GM12801 (cell line): Measurements from ENCODE around the gene ELL2.

Experiments used
- TF ChIP-seq, protein P1 (sequence below): IDR thresholded peaks from one replicate; pipeline ENCODE4 v1.5.1; 2011; ENCODE audit warnings: control low read depth; ENCODE audit not compliant: insufficient read length; ENCODE audit errors: extremely low read depth

The ELL2 gene

DNA sequence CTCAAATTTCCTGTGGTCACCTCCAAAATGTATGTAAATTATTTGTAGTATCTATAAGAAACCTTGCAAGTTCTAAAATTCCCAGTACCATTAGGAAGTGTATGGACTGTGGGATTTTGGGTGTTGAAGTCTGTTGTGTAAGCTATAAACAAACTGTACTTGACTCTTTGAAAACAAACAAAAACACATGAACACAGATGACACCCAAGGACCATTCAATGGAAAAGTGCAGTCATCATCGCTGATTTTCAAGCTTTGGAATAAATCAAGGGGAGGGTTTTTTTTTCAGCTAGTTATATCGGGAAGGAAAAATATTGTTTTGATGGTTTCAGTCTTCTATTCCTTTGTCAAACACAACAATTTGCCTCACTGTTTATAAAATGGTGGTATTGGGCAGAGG, 49.6 kb downstream of the ELL2 start:
- TF ChIP-seq, protein P1, sequence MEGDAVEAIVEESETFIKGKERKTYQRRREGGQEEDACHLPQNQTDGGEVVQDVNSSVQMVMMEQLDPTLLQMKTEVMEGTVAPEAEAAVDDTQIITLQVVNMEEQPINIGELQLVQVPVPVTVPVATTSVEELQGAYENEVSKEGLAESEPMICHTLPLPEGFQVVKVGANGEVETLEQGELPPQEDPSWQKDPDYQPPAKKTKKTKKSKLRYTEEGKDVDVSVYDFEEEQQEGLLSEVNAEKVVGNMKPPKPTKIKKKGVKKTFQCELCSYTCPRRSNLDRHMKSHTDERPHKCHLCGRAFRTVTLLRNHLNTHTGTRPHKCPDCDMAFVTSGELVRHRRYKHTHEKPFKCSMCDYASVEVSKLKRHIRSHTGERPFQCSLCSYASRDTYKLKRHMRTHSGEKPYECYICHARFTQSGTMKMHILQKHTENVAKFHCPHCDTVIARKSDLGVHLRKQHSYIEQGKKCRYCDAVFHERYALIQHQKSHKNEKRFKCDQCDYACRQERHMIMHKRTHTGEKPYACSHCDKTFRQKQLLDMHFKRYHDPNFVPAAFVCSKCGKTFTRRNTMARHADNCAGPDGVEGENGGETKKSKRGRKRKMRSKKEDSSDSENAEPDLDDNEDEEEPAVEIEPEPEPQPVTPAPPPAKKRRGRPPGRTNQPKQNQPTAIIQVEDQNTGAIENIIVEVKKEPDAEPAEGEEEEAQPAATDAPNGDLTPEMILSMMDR = no peak

DNA sequence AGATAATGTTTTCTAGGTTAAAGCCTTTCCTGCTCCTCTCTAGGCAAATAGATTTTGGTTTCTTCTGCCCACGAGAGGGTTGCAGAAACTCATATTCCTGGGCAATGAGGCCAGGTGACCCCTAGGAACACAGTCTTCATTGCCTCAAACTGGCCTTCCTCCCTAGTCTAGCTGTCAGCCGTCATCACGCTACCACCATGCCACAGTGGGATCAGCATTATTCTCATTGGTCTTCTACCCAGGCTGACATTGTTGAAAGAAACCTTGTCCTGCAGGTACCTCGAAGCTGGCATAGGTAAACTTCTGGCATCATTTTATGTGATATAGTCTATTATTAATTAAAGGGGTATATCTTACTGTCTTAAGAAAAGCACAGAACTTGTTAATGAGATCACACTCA, 51.1 kb downstream of the ELL2 start:
- TF ChIP-seq, protein P1 = no peak

DNA sequence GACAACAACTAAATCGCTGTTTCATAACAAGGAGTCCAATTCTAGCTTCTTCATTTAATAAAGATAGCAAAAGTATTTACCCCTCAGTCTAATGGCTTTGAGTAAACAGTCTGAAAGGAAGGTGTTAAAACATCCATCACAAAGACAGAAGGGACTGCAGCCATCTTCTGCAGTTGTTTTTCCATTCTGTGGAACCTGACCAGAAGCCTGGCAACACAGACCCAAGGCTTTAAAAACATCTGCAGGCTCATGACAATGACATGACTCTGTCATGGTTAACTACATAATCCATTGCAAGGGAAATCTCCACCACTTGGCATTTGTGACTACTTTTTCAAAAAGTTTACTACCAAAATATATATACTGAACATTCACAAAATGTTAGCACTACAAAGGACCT, 51.9 kb downstream of the ELL2 start:
- TF ChIP-seq, protein P1 = no peak

DNA sequence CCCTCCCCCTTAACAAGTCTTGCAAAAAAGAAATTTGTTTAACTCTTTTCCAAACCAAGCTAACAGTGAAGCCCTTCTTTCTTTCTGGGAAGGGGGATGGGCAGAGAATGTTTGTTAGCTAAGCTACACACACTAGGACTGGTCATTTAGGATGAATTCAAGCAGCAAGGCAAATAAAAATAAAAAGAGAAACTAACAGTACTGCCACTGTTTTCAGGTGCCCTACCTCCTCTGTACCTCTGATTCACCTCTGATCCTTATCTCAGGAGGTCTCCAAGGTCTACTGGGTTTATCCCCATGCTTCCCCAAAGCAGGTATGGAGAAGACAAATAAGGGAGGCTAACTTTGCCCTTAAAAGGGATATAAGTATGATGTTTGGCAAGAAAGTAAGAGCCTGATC, 52.9 kb downstream of the ELL2 start:
- TF ChIP-seq, protein P1 = no peak

DNA sequence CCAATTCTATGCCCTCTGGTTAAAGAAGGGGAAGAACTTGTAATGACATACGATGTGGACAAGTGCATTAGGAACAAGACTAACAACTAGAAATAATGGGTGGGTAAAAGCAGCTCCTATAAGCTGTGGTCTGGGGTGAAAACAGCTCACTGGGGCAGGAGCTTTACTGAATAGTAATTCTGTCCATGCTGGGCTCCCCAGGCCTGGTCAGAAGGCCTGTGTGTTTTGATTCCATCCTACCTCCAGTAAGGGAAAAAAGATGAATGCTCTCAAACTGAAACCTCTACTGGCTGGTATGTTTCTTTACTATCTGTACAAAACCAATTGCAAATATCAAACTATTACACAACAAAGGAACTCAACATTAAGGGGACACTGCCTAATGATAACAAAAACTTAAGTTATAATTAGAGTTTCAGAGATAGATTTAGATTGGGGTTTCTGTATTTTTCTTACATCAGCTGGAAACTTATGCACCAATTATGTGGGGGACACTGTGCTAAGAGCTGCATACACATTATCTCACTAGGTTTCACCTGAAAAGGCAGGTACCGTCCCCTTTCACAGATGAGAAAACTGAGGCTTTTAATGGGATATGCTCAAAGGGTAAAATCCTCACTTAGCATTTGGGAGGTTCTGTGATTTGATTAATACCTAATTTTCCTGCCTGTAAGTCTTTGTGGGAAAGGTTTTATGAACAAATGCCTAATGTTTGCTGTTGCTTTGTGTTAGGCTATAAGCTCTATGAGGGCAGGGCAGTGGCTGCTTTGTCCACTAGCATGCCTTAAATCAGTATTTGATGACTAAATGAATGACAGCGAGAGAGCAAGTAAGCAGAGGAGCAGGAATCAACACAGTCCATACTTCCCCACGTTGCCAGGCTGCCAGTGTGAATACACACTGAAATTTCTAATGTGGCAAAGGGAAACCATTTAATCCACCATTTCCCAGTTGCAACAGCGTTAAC, 53.6 kb downstream of the ELL2 start:
- TF ChIP-seq, protein P1 = no peak

DNA sequence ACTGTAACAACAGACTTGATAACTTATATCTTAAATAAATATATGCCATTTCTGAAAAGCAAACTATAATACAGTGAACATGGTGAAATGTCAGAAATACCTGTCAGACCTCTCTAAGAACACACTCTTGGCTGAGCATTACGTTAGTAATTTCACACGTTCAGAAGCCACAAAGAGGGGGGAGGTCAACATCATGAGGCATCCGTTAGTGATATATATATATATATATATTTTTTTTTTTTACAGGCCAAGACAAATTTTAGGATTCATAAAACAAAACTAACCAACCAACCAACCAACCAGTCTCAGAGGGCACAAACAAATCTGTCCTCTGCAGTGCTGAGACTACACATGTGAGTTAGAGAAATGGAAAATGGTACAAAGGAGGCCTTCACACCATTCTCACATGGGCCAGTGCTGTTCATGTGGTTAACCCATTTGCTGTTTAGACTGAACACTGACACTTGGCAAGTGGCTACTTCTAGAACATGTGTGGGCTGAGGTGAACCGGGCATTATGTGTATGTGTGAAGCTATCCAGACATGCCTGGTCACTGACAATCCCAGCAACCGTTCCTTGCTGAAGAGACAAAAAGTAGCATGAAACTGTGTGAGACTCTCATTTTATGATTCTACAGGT, 54.5 kb downstream of the ELL2 start:
- TF ChIP-seq, protein P1 = no peak

DNA sequence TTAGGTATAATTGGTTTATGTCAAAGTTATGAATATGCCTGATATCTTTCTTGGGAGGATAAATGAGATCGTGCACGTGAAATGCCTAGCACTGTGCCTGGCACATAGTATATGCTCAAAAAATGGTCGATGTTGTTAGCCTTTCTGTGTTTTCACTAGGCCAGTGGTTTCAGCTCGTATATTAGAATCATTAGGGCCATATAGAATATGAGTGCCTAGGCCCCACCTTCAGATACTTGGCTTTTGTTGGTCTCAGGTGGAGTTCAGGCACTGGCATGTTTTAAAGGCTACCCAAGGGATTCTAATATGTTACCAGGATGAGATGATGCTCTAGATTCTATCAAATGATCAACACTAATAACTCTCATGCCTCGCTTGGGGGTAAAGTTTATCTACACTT, 56.8 kb downstream of the ELL2 start:
- TF ChIP-seq, protein P1 = no peak
